GM19467 (cell line): ENCODE measurements around the gene CAPN2.
"Not testable (repeated sequence)": the region's sequence is repeated elsewhere in the genome, so short reads cannot be mapped to it uniquely, and the experiment has no call there.

ENCODE experiments used
- ATAC-seq: cut with Tn5 transposase; IDR thresholded peaks from one replicate; pipeline ENCODE4 v1.9.1; 2021; ENCODE audit warnings: mild to moderate bottlenecking, moderate library complexity; ENCODE audit not compliant: unreplicated experiment

The CAPN2 gene

GRCh38 chr1:223716302-223716862 is 4.0 kb downstream of the CAPN2 start:
- ATAC-seq: peak; percentile 48

GRCh38 chr1:223717123-223717522 is 4.8 kb downstream of the CAPN2 start:
- no peak for ATAC-seq

- no peak for ATAC-seq
These were observed 5.5 kb downstream of the CAPN2 start for GRCh38 chr1:223717695-223718363.

GRCh38 chr1:223718850-223719249 is 6.5 kb downstream of the CAPN2 start:
- no peak for ATAC-seq

- no peak for ATAC-seq
These were observed 8.7 kb downstream of the CAPN2 start for GRCh38 chr1:223720971-223721591.

GRCh38 chr1:223721658-223722607 is 9.6 kb downstream of the CAPN2 start:
- no peak for ATAC-seq

- no peak for ATAC-seq
These were observed 11.1 kb downstream of the CAPN2 start for GRCh38 chr1:223723351-223723904.

- ATAC-seq: no peak
These were observed 12.0 kb downstream of the CAPN2 start for GRCh38 chr1:223724376-223724775.

GRCh38 chr1:223725578-223725977 is 13.2 kb downstream of the CAPN2 start:
- ATAC-seq: no peak

GRCh38 chr1:223726380-223727001 is 14.2 kb downstream of the CAPN2 start:
- ATAC-seq: peak; percentile 96

GRCh38 chr1:223727541-223727940 is 15.2 kb downstream of the CAPN2 start:
- no peak for ATAC-seq

- no peak for ATAC-seq
These were observed 17.6 kb downstream of the CAPN2 start for GRCh38 chr1:223729906-223730305.

GRCh38 chr1:223730479-223731132 is 18.3 kb downstream of the CAPN2 start:
- no peak for ATAC-seq

- ATAC-seq: no peak
These were observed 18.9 kb downstream of the CAPN2 start for GRCh38 chr1:223731133-223731770.

- no peak for ATAC-seq
These were observed 20.9 kb downstream of the CAPN2 start for GRCh38 chr1:223732993-223733798.

GRCh38 chr1:223733898-223734852 is 21.8 kb downstream of the CAPN2 start:
- ATAC-seq: no peak

GRCh38 chr1:223736638-223737037 is 24.3 kb downstream of the CAPN2 start:
- ATAC-seq: not testable (repeated sequence)

- no peak for ATAC-seq
These were observed 25.0 kb downstream of the CAPN2 start for GRCh38 chr1:223737342-223737741.
